Testis (tissue), 3 donors: ENCODE data around the gene RILP. TPM values are rescaled to one million over a fixed set of nuclear protein-coding genes. Genes with fewer than 3 reads are reported as not detected.

Source experiments
- DNase-seq: peaks from one replicate; pipeline ENCODE4 v3.0.0-alpha.2; 2019
- H3K27ac ChIP-seq, 2 donors: fragments of 200-600 bp; sonication (generic); one replicate each; pipeline ENCODE4 v1.5.1; 2019
- H3K27me3 ChIP-seq: fragments of 200-600 bp; sonication (generic); one replicate; pipeline ENCODE4 v1.5.1; 2019
- H3K36me3 ChIP-seq: fragments of 200-600 bp; sonication (generic); one replicate; pipeline ENCODE4 v1.5.1; 2017; ENCODE audit warnings: low read depth; ENCODE audit errors: missing control alignments
- H3K4me1 ChIP-seq: fragments of 200-600 bp; sonication (generic); one replicate; pipeline ENCODE4 v1.5.1; 2019
- H3K4me3 ChIP-seq, 2 donors: fragments of 200-600 bp; sonication (generic); one replicate each; pipeline ENCODE4 v1.5.1; 2017 to 2019
- H3K9me3 ChIP-seq: fragments of 200-600 bp; sonication (generic); one replicate; pipeline ENCODE4 v1.5.1; 2017
- CTCF ChIP-seq, 3 experiments: fragments of 450-650 bp in 2 of 3; fragments of 200-600 bp in 1 of 3; sonication (generic) in 1 of 3; IDR thresholded peaks; one replicate each; pipeline ENCODE4 v1.5.1; 2016 to 2019; ENCODE audit warnings: antibody characterized with exemption in 3 of 3, mild to moderate bottlenecking in 2 of 3, moderate library complexity in 1 of 3
- POLR2A ChIP-seq: fragments of 450-650 bp; IDR thresholded peaks from one replicate; pipeline ENCODE4 v1.6.1; 2017; ENCODE audit warnings: antibody characterized with exemption, mild to moderate bottlenecking, moderate library complexity
- WGBS, 2 donors: methylation state at CpG; one replicate each; pipeline ENCODE4 v1.1.5; 2018; 5-methylcytosine and 5-hydroxymethylcytosine counted together
- intact Hi-C: fragments of 100-400 bp; cut with DNase I; formaldehyde crosslinking; loops from one replicate; pipeline ENCODE4 v1.15.1; 2023; ENCODE audit warnings: low total_unique reads
- polyA plus RNA-seq: library from polyadenylated mRNA; stranded (reverse); fragments of 350-450 nt; fragmentation: Illumina TruSeq; extraction: RNeasy Lipid Tissue Mini Kit (QIAGEN cat#74804); gene quantifications from one replicate; pipeline ENCODE4 v1.2.3, GENCODE V29; 2014; ENCODE audit warnings: low read depth, low replicate concordance; ENCODE audit not compliant: insufficient read depth
- total RNA-seq, 2 donors: library from RNA; depleted of rRNA; stranded (reverse); fragments of >200 nt; gene quantifications; one replicate each; pipeline ENCODE4 v1.2.3, GENCODE V29; 2016

The RILP gene
- total and polyA plus RNA-seq, 3 donors from 2014 or later, result 8.4 to 32.5 (median 30.6) TPM

GRCh38 chr17:1640329-1641064 lies 9.2 kb downstream of the RILP start:
- no peak overlapping the region for H3K4me3 ChIP-seq
- TF ChIP-seq POLR2A, result no peak
- no peak for TF ChIP-seq CTCF (IDR thresholded peaks at IDR 0.05)
- 84 to 87% methylated on average over 11 to 23 of the region's 23 CpGs for WGBS, 2 donors
- intact Hi-C loops, result no loop called here
- H3K9me3 ChIP-seq, result no peaks in the 10 kb centered on the region
- no peak overlapping the region for H3K27ac ChIP-seq
- no peaks in the 10 kb centered on the region for H3K36me3 ChIP-seq
- no peak for DNase-seq
- peaks cover 6% of the 10 kb centered on the region for H3K4me1 ChIP-seq
- H3K27me3 ChIP-seq, result no peaks in the 10 kb centered on the region

GRCh38 chr17:1639549-1640180 lies 10.0 kb downstream of the RILP start:
- no peak for TF ChIP-seq CTCF (IDR thresholded peaks at IDR 0.05)
- no peak for TF ChIP-seq POLR2A
- intact Hi-C loops, result no loop called here
- no peak overlapping the region for H3K4me3 ChIP-seq
- no peak overlapping the region for H3K27ac ChIP-seq
- 78 to 80% methylated on average over 5 to 11 of the region's 11 CpGs for WGBS, 2 donors
- no peaks in the 10 kb centered on the region for H3K27me3 ChIP-seq
- H3K36me3 ChIP-seq, result no peaks in the 10 kb centered on the region
- no peaks in the 10 kb centered on the region for H3K9me3 ChIP-seq
- peak; percentile 54 for DNase-seq
- peaks cover 15% of the 10 kb centered on the region for H3K4me1 ChIP-seq

GRCh38 chr17:1638624-1639300 lies 10.9 kb downstream of the RILP start:
- Histone ChIP-seq H3K27ac (no peak overlapping the region), H3K36me3 (no peaks in the 10 kb centered on the region), H3K27me3 (no peaks in the 10 kb centered on the region), H3K4me1 (peaks cover 11% of the 10 kb centered on the region), H3K4me3 (no peak overlapping the region), H3K9me3 (no peaks in the 10 kb centered on the region)
- intact Hi-C loops, result no loop called here
- 80 to 85% methylated on average over 12 to 19 of the region's 19 CpGs for WGBS, 2 donors
- TF ChIP-seq POLR2A (no peak), CTCF (IDR thresholded peaks at IDR 0.05) (no peak)
- no peak for DNase-seq

- peaks cover 10% of the 10 kb centered on the region for H3K4me1 ChIP-seq
- no peak overlapping the region for H3K27ac ChIP-seq
- no peak for DNase-seq
- H3K27me3 ChIP-seq, result no peaks in the 10 kb centered on the region
- 78 to 87% methylated on average over 17 of the region's 17 CpGs for WGBS, 2 donors
- intact Hi-C loops, result no loop called here
- H3K4me3 ChIP-seq, result no peak overlapping the region
- TF ChIP-seq POLR2A, result no peak
- no peak for TF ChIP-seq CTCF (IDR thresholded peaks at IDR 0.05)
- no peaks in the 10 kb centered on the region for H3K36me3 ChIP-seq
- no peaks in the 10 kb centered on the region for H3K9me3 ChIP-seq
Observed at GRCh38 chr17:1638171-1638590, 11.5 kb downstream of the RILP start.
